Measurements from ENCODE around the gene AGR2.
A peak's percentile ranks its signal among the peaks of the same experiment; 100 is the strongest.

The AGR2 gene

GRCh38 chr7:16753932-16754855, 50.6 kb downstream of the AGR2 start:
- Mint-ChIP-seq H3K4me1 (ENCODE audit: low read depth) (peaks cover 24% of the 10 kb centered on the region), H3K27ac (no peak overlapping the region), H3K4me3 (peak overlapping the region; percentile 77), H3K36me3 (ENCODE audit: low read depth) (no peaks in the 10 kb centered on the region), H3K27me3 (peaks cover 34% of the 10 kb centered on the region), H3K9me3 (no peaks in the 10 kb centered on the region)
- intact Hi-C loops (cut with micrococcal nuclease), result no loop called here

GRCh38 chr7:16753102-16753931, 51.5 kb downstream of the AGR2 start, which contains the start of gene TSPAN13:
Gene TSPAN13 (plus strand): TSS chr7:16753755. CDS start chr7:16753968, 213 bp downstream.
- peaks cover 24% of the 10 kb centered on the region for H3K4me1 Mint-ChIP-seq (ENCODE audit: low read depth)
- H3K36me3 Mint-ChIP-seq (ENCODE audit: low read depth), result no peaks in the 10 kb centered on the region
- no peak within 1 kb of the TSS for H3K27ac Mint-ChIP-seq
- H3K9me3 Mint-ChIP-seq, result no peaks in the 10 kb centered on the region
- intact Hi-C loops (cut with micrococcal nuclease), result no loop called here
- peaks cover 34% of the 10 kb centered on the region for H3K27me3 Mint-ChIP-seq
- H3K4me3 Mint-ChIP-seq, result peak within 1 kb of the TSS; percentile 77

- intact Hi-C loops (cut with micrococcal nuclease), result no loop called here
- Mint-ChIP-seq H3K4me1 (ENCODE audit: low read depth) (peaks cover 13% of the 10 kb centered on the region), H3K4me3 (no peak overlapping the region), H3K36me3 (ENCODE audit: low read depth) (no peaks in the 10 kb centered on the region), H3K27me3 (peaks cover 2% of the 10 kb centered on the region), H3K27ac (no peak overlapping the region), H3K9me3 (no peaks in the 10 kb centered on the region)
Observed at GRCh38 chr7:16747102-16747501, 57.7 kb downstream of the AGR2 start.

DNA sequence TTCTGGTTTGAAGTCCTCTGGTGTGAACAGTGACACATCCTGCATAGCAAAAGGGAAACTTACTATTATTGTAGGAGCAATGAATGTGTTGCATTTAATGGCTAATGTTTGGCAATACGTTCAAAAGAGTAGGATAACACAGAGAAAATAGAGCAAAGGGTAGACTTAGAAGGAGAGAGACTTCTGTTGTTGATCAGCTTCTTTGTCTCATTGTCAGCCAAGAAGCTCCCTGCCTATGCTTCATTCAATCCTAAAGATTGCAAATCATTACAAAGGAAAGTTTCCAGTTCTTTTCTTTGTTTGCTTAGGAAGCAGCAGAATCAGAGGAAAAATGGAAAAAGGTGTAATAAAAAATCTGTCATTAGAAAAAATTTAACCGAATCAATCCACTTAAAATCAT, 59.2 kb downstream of the AGR2 start:
- H3K27me3 Mint-ChIP-seq, result no peaks in the 10 kb centered on the region
- H3K4me1 Mint-ChIP-seq (ENCODE audit: low read depth), result peaks cover 13% of the 10 kb centered on the region
- H3K27ac Mint-ChIP-seq, result no peak overlapping the region
- H3K9me3 Mint-ChIP-seq, result no peaks in the 10 kb centered on the region
- H3K4me3 Mint-ChIP-seq, result no peak overlapping the region
- intact Hi-C loops (cut with micrococcal nuclease), result no loop called here
- H3K36me3 Mint-ChIP-seq (ENCODE audit: low read depth), result no peaks in the 10 kb centered on the region

DNA sequence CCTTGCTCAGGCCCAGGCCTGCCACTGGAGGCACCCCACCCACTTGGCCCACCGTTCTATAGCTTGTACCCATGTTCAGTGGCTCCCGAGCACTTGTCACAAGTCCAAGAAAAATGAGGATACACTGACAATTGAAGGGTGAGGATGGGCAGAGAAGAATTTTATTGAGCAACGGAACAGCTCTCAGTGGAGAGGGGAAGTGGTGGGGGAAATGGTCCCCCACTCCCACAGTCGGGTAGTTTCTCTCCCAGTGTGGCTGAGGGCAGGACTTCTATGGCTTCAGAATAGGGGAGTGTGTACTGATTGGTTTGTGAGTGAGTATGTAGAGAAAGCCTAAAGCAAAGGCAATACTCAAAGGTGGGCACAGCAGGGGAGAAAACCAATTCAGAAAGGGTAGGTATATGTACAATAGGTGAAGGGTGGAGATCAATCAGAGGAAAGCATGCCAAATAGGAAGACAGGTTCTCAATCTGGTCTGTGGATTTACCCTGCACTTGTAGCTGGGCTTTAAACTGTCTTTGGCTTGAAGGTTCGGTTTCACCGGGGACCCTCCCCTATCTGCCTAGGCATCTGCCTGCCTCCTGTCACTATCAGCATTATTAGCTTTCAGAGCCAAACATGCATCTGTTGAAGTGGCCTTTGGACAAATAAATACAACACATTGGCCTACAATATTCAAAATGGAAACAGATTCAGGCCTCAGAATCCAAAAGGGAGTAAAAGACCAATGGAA, 60.1 kb downstream of the AGR2 start:
- Mint-ChIP-seq H3K27ac (no peak overlapping the region), H3K9me3 (no peaks in the 10 kb centered on the region), H3K4me1 (ENCODE audit: low read depth) (peaks cover 8% of the 10 kb centered on the region), H3K36me3 (ENCODE audit: low read depth) (no peaks in the 10 kb centered on the region), H3K27me3 (no peaks in the 10 kb centered on the region), H3K4me3 (no peak overlapping the region)
- intact Hi-C loops (cut with micrococcal nuclease), result no loop called here

DNA sequence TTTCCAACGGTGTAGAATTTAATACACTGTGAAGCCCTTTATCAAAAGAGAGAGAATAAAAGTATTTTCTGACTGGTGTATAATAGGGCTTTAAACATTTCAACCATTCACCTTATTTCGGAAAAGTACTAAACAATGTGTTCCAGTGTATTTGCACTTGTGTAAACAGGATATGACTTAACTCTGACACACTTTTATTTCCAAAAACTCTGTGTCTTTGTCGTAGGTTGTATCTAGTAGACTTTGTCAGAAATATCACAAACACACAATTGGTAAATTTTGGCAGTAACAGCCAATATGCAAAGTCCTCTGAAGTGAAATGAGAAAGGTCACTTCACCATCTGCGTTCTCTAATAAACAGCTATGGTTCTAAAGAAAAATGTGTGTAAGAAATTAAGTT, 61.6 kb downstream of the AGR2 start:
- Mint-ChIP-seq H3K9me3 (no peaks in the 10 kb centered on the region), H3K4me3 (no peak overlapping the region), H3K4me1 (ENCODE audit: low read depth) (peaks cover 8% of the 10 kb centered on the region), H3K36me3 (ENCODE audit: low read depth) (no peaks in the 10 kb centered on the region), H3K27ac (no peak overlapping the region), H3K27me3 (no peaks in the 10 kb centered on the region)
- intact Hi-C loops (cut with micrococcal nuclease), result no loop called here

- no peak overlapping the region for H3K4me3 Mint-ChIP-seq
- no peaks in the 10 kb centered on the region for H3K36me3 Mint-ChIP-seq (ENCODE audit: low read depth)
- H3K9me3 Mint-ChIP-seq, result no peaks in the 10 kb centered on the region
- H3K27ac Mint-ChIP-seq, result no peak overlapping the region
- H3K27me3 Mint-ChIP-seq, result no peaks in the 10 kb centered on the region
- intact Hi-C loops (cut with micrococcal nuclease), result no loop called here
- peaks cover 8% of the 10 kb centered on the region for H3K4me1 Mint-ChIP-seq (ENCODE audit: low read depth)
Observed at GRCh38 chr7:16742547-16742946, 62.3 kb downstream of the AGR2 start.
